Measurements from ENCODE around the gene GRPEL2. TPM values are rescaled to one million over a fixed set of nuclear protein-coding genes. Genes with fewer than 3 reads are reported as not detected.

Gene GRPEL2
- total and polyA plus RNA-seq, 2 experiments from 2014 or later: 7.6 to 19.6 TPM

GRCh38 chr5:149325894-149326293 lies 19.4 kb upstream of the GRPEL2 start:
- Histone ChIP-seq H2AFZ (no peak overlapping the region), H3K4me3 (no peak overlapping the region), H3K79me2 (no peaks in the 10 kb centered on the region), H3K4me1 (ENCODE audit: insufficient read depth) (peaks cover 43% of the 10 kb centered on the region), H3K4me2 (no peak overlapping the region), H3K9me2 (replicated peaks; ENCODE audit: insufficient read depth) (no peaks in the 10 kb centered on the region), H3K27ac (no peak overlapping the region), H3K9me3 (ENCODE audit: low read depth) (no peaks in the 10 kb centered on the region), H4K20me1 (ENCODE audit: insufficient read depth, poor library complexity, severe bottlenecking) (no peaks in the 10 kb centered on the region), H3K36me3 (replicated peaks; ENCODE audit: insufficient read depth, low read depth) (no peaks in the 10 kb centered on the region), H3K27me3 (no peaks in the 10 kb centered on the region)
- 95% methylated on average over 5 of the region's 5 CpGs for WGBS (ENCODE audit: low lambda C conversion rate, missing lambda C conversion rate)
- DNase-seq (ENCODE audit: low spot score): no peak
- TF ChIP-seq EZH2 (IDR thresholded peaks at IDR 0.05; ENCODE audit: borderline replicate concordance): no peak
- no peak for TF ChIP-seq CTCF (IDR thresholded peaks at IDR 0.05; ENCODE audit: poor library complexity)
- no peak for TF ChIP-seq EZH2phosphoT487 (IDR thresholded peaks at IDR 0.05; ENCODE audit: low read depth, severe bottlenecking, unreplicated experiment)

DNA sequence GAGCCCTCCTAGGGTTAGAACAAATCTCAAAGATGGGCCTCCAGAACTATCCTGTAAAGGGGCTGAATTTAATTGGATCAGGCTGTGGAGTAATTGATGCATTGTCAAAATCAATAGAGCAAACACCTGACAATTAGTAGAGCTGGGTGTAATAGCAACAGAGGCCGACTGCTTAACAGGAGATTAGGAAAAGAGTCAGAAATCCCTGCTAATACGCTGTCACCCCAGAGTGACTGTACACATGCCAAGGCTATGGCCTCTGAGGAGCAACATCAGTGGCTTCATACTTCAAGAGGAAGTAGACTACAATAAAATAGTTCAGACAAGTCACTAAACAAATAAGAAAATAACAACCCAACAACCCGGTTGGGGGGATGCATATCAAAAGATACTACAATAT lies 18.7 kb upstream of the GRPEL2 start:
- no peak for DNase-seq (ENCODE audit: low spot score)
- Histone ChIP-seq H3K4me1 (ENCODE audit: insufficient read depth) (peaks cover 36% of the 10 kb centered on the region), H3K4me2 (no peak overlapping the region), H2AFZ (no peak overlapping the region), H3K9me3 (ENCODE audit: low read depth) (no peaks in the 10 kb centered on the region), H3K9me2 (replicated peaks; ENCODE audit: insufficient read depth) (no peaks in the 10 kb centered on the region), H4K20me1 (ENCODE audit: insufficient read depth, poor library complexity, severe bottlenecking) (no peaks in the 10 kb centered on the region), H3K4me3 (no peak overlapping the region), H3K36me3 (replicated peaks; ENCODE audit: insufficient read depth, low read depth) (no peaks in the 10 kb centered on the region), H3K27ac (no peak overlapping the region), H3K27me3 (no peaks in the 10 kb centered on the region), H3K79me2 (no peaks in the 10 kb centered on the region)
- 82% methylated on average over 3 of the region's 3 CpGs for WGBS (ENCODE audit: low lambda C conversion rate, missing lambda C conversion rate)
- no peak for TF ChIP-seq EZH2phosphoT487 (IDR thresholded peaks at IDR 0.05; ENCODE audit: low read depth, severe bottlenecking, unreplicated experiment)

DNA sequence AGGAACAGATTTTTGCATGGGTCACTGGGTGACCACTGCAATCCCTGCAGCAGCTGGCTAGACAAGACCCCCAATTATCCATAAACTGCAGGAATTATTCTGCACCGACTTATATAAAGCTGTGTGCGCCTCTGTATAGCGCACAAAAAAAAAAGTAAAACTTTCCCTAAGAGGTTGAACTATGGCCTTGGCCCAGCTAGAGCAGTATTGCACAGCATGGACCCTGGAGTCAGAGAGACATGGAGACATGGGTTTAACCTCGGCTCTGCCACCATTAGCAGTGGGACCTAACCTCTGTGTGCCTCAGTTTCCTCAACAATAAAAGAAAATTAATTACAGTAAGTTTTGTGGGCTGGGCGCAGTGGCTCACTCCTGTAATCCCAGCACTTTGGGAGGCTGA lies 17.1 kb upstream of the GRPEL2 start:
- TF ChIP-seq EZH2phosphoT487 (IDR thresholded peaks at IDR 0.05; ENCODE audit: low read depth, severe bottlenecking, unreplicated experiment) (no peak), EZH2 (IDR thresholded peaks at IDR 0.05; ENCODE audit: borderline replicate concordance) (no peak), CTCF (IDR thresholded peaks at IDR 0.05; ENCODE audit: poor library complexity) (no peak)
- Histone ChIP-seq H3K36me3 (replicated peaks; ENCODE audit: insufficient read depth, low read depth) (no peaks in the 10 kb centered on the region), H3K27ac (no peak overlapping the region), H4K20me1 (ENCODE audit: insufficient read depth, poor library complexity, severe bottlenecking) (no peaks in the 10 kb centered on the region), H3K27me3 (no peaks in the 10 kb centered on the region), H3K9me2 (replicated peaks; ENCODE audit: insufficient read depth) (no peaks in the 10 kb centered on the region), H3K79me2 (no peaks in the 10 kb centered on the region), H3K9me3 (ENCODE audit: low read depth) (no peaks in the 10 kb centered on the region), H3K4me3 (no peak overlapping the region), H2AFZ (no peak overlapping the region), H3K4me2 (no peak overlapping the region), H3K4me1 (ENCODE audit: insufficient read depth) (peaks cover 20% of the 10 kb centered on the region)
- WGBS (ENCODE audit: low lambda C conversion rate, missing lambda C conversion rate): 95% methylated on average over 5 of the region's 5 CpGs
- no peak for DNase-seq (ENCODE audit: low spot score)

- Histone ChIP-seq H3K4me2 (no peak overlapping the region), H3K9me3 (ENCODE audit: low read depth) (no peaks in the 10 kb centered on the region), H3K79me2 (no peaks in the 10 kb centered on the region), H3K4me1 (ENCODE audit: insufficient read depth) (no peaks in the 10 kb centered on the region), H2AFZ (no peak overlapping the region), H3K27ac (no peak overlapping the region), H4K20me1 (ENCODE audit: insufficient read depth, poor library complexity, severe bottlenecking) (no peaks in the 10 kb centered on the region), H3K4me3 (no peak overlapping the region), H3K9me2 (replicated peaks; ENCODE audit: insufficient read depth) (no peaks in the 10 kb centered on the region), H3K27me3 (no peaks in the 10 kb centered on the region), H3K36me3 (replicated peaks; ENCODE audit: insufficient read depth, low read depth) (no peaks in the 10 kb centered on the region)
- no peak for DNase-seq (ENCODE audit: low spot score)
- TF ChIP-seq CTCF (IDR thresholded peaks at IDR 0.05; ENCODE audit: poor library complexity) (no peak), EZH2 (IDR thresholded peaks at IDR 0.05; ENCODE audit: borderline replicate concordance) (no peak), EZH2phosphoT487 (IDR thresholded peaks at IDR 0.05; ENCODE audit: low read depth, severe bottlenecking, unreplicated experiment) (no peak)
- 87% methylated on average over 2 of the region's 2 CpGs for WGBS (ENCODE audit: low lambda C conversion rate, missing lambda C conversion rate)
Observed at GRCh38 chr5:149333711-149334443, 11.4 kb upstream of the GRPEL2 start.

Measured in hepatocyte (in vitro differentiated cells).